OCI-LY3 (cell line): ENCODE measurements around the gene C11orf65.

Experiments used
- CTCF ChIP-seq: fragments of 200-600, 300-600 bp; sonication (generic); IDR thresholded peaks from 2 replicates; pipeline ENCODE4 v1.5.1; 2014; ENCODE audit warnings: antibody characterized with exemption, low read length, low read depth
- EZH2phosphoT487 ChIP-seq: fragments of 200-600 bp; shearing (Covaris generic); IDR thresholded peaks from 2 replicates; pipeline ENCODE4 v1.6.1; 2018; ENCODE audit warnings: antibody characterized with exemption, mixed run types, low read depth

GRCh38 chr11:108405706-108406105 lies 61.6 kb downstream of the C11orf65 start:
- TF ChIP-seq CTCF: no peak
- TF ChIP-seq EZH2phosphoT487: no peak
